Fibroblast of pulmonary artery (primary cell): ENCODE results near the gene FLYWCH1.
"Not testable (repeated sequence)": the region's sequence is repeated elsewhere in the genome, so short reads cannot be mapped to it uniquely, and the experiment has no call there.

Experiments used
- DNase-seq: peaks from one replicate; pipeline ENCODE4 v3.0.0-alpha.2; 2010; ENCODE audit warnings: low read depth
- H3K4me3 ChIP-seq: replicated peaks from 2 replicates; pipeline ENCODE4 v1.5.1; 2011; ENCODE audit warnings: low read depth, mild to moderate bottlenecking, control low read depth, low read length, moderate library complexity
- CTCF ChIP-seq: IDR thresholded peaks from 2 replicates; pipeline ENCODE4 v1.5.1; 2011; ENCODE audit warnings: mild to moderate bottlenecking, control low read depth, low read length, inconsistent platforms; ENCODE audit errors: missing control alignments

The FLYWCH1 gene

GRCh38 chr16:2934450-2934849, 22.7 kb downstream of the FLYWCH1 start:
- TF ChIP-seq CTCF = no peak
- H3K4me3 ChIP-seq = no peak overlapping the region
- DNase-seq = no peak

DNA sequence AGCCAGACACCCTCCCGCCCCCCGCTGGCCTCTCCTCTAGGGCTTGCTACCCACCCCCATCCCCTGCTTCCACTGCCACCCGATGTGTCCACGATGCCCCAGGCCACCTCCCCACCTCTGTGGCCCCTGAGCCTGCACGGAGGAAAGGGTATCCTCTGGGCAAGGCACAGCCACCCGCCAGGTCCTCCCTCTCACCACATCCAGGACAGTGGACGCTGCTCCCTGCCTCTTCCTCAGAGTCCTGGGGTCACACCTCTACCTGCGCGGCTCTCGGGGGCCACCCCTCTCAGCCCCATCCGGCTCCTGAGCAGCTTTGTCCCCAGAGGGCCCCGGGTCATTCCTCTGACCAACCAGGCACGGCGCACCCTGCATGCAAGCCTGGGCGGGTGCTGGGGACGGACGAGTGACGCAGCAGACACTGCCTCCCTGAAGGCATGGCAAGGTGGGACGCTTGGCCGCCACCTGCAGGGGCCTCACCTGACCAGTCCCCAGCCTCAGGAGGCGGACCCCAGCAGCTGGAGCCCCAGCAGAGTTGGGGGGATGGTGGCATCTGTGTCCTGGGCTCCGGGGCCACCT, 24.8 kb downstream of the FLYWCH1 start:
- DNase-seq = no peak
- no peak overlapping the region for H3K4me3 ChIP-seq
- TF ChIP-seq CTCF = no peak

DNA sequence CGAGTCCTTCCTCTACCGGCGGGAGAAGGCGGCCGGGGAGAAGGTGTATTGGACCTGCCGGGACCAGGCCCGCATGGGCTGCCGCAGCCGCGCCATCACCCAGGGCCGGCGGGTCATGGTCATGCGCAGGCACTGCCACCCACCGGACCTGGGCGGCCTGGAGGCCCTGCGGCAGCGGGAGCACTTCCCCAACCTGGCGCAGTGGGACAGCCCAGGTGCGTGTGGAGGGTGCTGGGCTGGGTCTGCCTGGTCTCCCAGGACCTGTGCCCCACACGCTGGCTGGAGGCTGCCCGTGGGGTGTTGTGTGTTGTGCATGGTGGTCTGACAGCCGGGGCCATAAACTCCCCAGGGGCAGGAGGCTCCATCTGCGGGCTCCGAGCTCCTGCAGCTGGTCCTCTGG, 25.4 kb downstream of the FLYWCH1 start:
- no peak for TF ChIP-seq CTCF
- H3K4me3 ChIP-seq = no peak overlapping the region
- no peak for DNase-seq

GRCh38 chr16:2938206-2938605, 26.5 kb downstream of the FLYWCH1 start:
- no peak for DNase-seq
- TF ChIP-seq CTCF = no peak
- no peak overlapping the region for H3K4me3 ChIP-seq

GRCh38 chr16:2939968-2940367, 28.2 kb downstream of the FLYWCH1 start:
- no peak for TF ChIP-seq CTCF
- H3K4me3 ChIP-seq = no peak overlapping the region
- no peak for DNase-seq

- no peak for DNase-seq
- no peak overlapping the region for H3K4me3 ChIP-seq
- no peak for TF ChIP-seq CTCF
Measured at GRCh38 chr16:2942045-2942444, 30.3 kb downstream of the FLYWCH1 start.

GRCh38 chr16:2943716-2944115, 32.0 kb downstream of the FLYWCH1 start:
- not testable (repeated sequence) for H3K4me3 ChIP-seq, DNase-seq
